Heart right ventricle (tissue), 16 donors: ENCODE results near the gene SSR1. TPM values are rescaled to one million over a fixed set of nuclear protein-coding genes. Genes with fewer than 3 reads are reported as not detected.
"Not testable (repeated sequence)": the region's sequence is repeated elsewhere in the genome, so short reads cannot be mapped to it uniquely, and the experiment has no call there.

Experiments
- ATAC-seq, 8 donors: fragments of 200-7000 bp; cut with Tn5 transposase; one replicate each; pipeline ENCODE4 v1.9.1; 2020; ENCODE audit warnings: mild to moderate bottlenecking in 8 of 8, moderate library complexity in 8 of 8, moderate number of reproducible peaks in 1 of 8
- DNase-seq, 2 donors: peaks; one replicate each; pipeline ENCODE4 v3.0.0-alpha.2; 2020
- H3K27ac ChIP-seq, 10 donors: fragments of 200-600 bp; sonication (generic) in 2 of 10; one replicate each; pipeline versions ENCODE4 v1.5.0 to v1.8.0; 2020 to 2022; ENCODE audit warnings: mild to moderate bottlenecking in 3 of 10
- H3K27me3 ChIP-seq, 7 donors: fragments of 200-600 bp; one replicate each; pipeline ENCODE4 v1.8.0; 2021 to 2022; ENCODE audit warnings: mild to moderate bottlenecking in 2 of 7
- H3K36me3 ChIP-seq, 9 donors: fragments of 200-600 bp; sonication (generic) in 1 of 9; one replicate each; pipeline versions ENCODE4 v1.5.0 to v1.8.0; 2020 to 2022; ENCODE audit warnings: mild to moderate bottlenecking in 2 of 9
- H3K4me1 ChIP-seq, 9 donors: fragments of 200-600 bp; sonication (generic) in 1 of 9; one replicate each; pipeline versions ENCODE4 v1.5.0 to v1.8.0; 2020 to 2022; ENCODE audit warnings: mild to moderate bottlenecking in 4 of 9
- H3K4me3 ChIP-seq, 10 donors: fragments of 200-600 bp; sonication (generic) in 2 of 10; one replicate each; pipeline versions ENCODE4 v1.5.0 to v1.8.0; 2020 to 2022; ENCODE audit warnings: mild to moderate bottlenecking in 7 of 10, moderate library complexity in 2 of 10
- H3K9me3 ChIP-seq, 11 donors: fragments of 200-600 bp in 10 of 11; sonication (generic) in 2 of 11; one replicate each; pipeline versions ENCODE4 v1.5.0 to v1.8.0; 2013 to 2022; ENCODE audit warnings: mild to moderate bottlenecking in 2 of 11, control low read depth in 1 of 11, moderate library complexity in 1 of 11
- WGBS, 2 donors: extraction: QIAGEN DNeasy Blood & Tissue Kit; methylation state at CpG; one replicate each; pipeline ENCODE4 v1.1.7; 2013; ENCODE audit warnings: inconsistent platforms in 1 of 2; 5-methylcytosine and 5-hydroxymethylcytosine counted together
- intact Hi-C, 10 donors: fragments of 100-400 bp; cut with DNase I; formaldehyde crosslinking; loops; one replicate each; pipeline versions ENCODE4 v1.11.1 to v1.14.2; 2022
- polyA plus RNA-seq, 2 donors: library from polyadenylated mRNA; stranded (reverse); fragments of 200-250 nt; gene quantifications; one replicate each; pipeline ENCODE4 v1.2.3, GENCODE V29; 2013
- total RNA-seq, 10 donors: library from RNA; stranded (reverse); fragmentation: NEBNext Ultra II Directional in 3 of 10; extraction: Animal tissue kit (Norgen Biotek cat#: 25700) in 3 of 10; gene quantifications; one replicate each; pipeline versions ENCODE4 v1.2.1 to v1.2.4, GENCODE V29; 2021 to 2023
- TF ChIP-seq, protein P1 (sequence below), 9 donors: fragments of 200-600 bp; sonication (generic) in 2 of 9; IDR thresholded peaks; one replicate each; pipeline versions ENCODE4 v1.5.0 to v1.8.0; 2021 to 2022; ENCODE audit warnings: antibody characterized with exemption in 9 of 9, mild to moderate bottlenecking in 5 of 9, moderate library complexity in 1 of 9
- donor health status: Arrhythmogenic right ventricular cardiomyopathy.
- donor health status: ischemic (EF 13 %, LVEDD 7.1; RV severe dilation, severe dysfunction).
- donor health status: healthy with polysubstance abuse.
- donor health status: DM: no; HTN: yes; CAD: no.
- donor health status: DM: no; HTN: no; CAD: no.
- donor health status: ischemic (EF 25% LVEDD 6.9; RV normal size, moderate dysfunction).
- donor health status: ischemic (EF 25% LVEDD 5.7; RV mildly dilated, moderate dysfunction).
- donor health status: healthy.
- donor health status: DM: yes; HTN: yes; CAD: no.
- donor health status: Ischemic cardiomyopathy.
- donor health status: ischemic (EF 35%, LVEDD 5.7; RV mildly dilated, moderate dysfunction).
- donor health status: nonischemic (EF 11% LVEDD 7.7; RV severe dilation, severe dysfunction).
- donor health status: DM: yes; HTN: yes; CAD: no.
- donor health status: PGD.
- donor health status: ischemic (EF 29% LVEDD 5.4; RV normal size, mild dysfunction).
- donor health status: nonischemic (EF 23%, LVEDD 6.1; RV moderate dilation, normal function).

SSR1 gene
- total and polyA plus RNA-seq, 12 donors: 8.3 to 80.5 (median 60.8) TPM

DNA sequence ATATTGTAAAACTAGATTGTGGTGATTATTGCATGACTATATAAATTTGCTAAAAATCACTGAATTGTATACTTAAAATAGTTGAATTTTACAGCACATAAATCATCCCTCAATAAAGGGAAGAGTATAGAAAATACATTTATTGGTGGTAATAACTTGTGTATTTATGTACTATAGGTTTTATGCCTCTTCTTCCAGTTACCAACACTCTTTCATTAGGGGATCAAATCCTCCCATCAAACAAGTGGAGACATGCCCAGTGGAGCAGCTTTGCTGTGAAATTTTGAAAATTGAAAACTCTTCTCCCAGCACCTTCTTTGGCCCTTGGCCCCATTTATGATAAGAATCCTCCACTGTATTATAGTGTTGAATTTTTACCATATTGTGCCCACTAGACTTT, 10.1 kb upstream of the SSR1 start:
- intact Hi-C loops: loop anchor here in 1 of 10 donors (10.0 kb wide), 1 partner anchor 62 kb away; the partner anchor contains the start of genes CAGE1 and RIOK1

DNA sequence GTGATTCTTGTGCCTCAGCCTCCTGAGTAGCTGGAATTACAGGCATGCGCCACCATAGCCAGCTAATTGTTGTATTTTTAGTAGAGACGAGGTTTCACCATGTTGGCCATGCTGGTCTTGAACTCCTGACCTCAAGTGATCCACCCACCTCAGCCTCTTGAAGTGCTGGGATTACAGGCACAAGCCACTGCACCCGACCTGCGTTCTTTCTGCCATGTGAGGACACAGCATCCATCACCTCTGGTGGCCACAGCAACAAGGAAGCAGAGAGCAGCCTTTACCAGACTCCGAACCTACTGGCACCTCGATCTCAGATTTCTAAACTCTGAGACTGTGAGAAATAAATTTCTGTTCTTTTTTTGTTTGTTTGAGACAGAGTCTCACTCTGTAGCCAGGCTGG, 8.9 kb upstream of the SSR1 start:
- DNase-seq, ATAC-seq, H3K36me3 ChIP-seq, H3K4me3 ChIP-seq, H3K27ac ChIP-seq, H3K9me3 ChIP-seq: not testable (repeated sequence)
- intact Hi-C loops: loop anchor here in 1 of 10 donors (10.0 kb wide), 1 partner anchor 63 kb away; the partner anchor contains the start of genes CAGE1 and RIOK1
- Histone ChIP-seq H3K27me3 (peaks cover 0 to 13% (median 0%) of the 10 kb centered on the region in 7 donors), H3K4me1 (peaks cover 0 to 22% (median 0%) of the 10 kb centered on the region in 9 donors)
- WGBS, 2 donors: 84% methylated on average over 6 of the region's 6 CpGs

More for the DNA sequence above, 10.1 kb upstream of the SSR1 start:
- Histone ChIP-seq H3K27ac (no peak overlapping the region), H3K27me3 (peaks cover 0 to 13% (median 0%) of the 10 kb centered on the region in 7 donors), H3K9me3 (no peaks in the 10 kb centered on the region), H3K4me1 (peaks cover 0 to 26% (median 0%) of the 10 kb centered on the region in 9 donors), H3K4me3 (no peak overlapping the region), H3K36me3 (no peaks in the 10 kb centered on the region)
- DNase-seq: no peak
- TF ChIP-seq, protein P1, sequence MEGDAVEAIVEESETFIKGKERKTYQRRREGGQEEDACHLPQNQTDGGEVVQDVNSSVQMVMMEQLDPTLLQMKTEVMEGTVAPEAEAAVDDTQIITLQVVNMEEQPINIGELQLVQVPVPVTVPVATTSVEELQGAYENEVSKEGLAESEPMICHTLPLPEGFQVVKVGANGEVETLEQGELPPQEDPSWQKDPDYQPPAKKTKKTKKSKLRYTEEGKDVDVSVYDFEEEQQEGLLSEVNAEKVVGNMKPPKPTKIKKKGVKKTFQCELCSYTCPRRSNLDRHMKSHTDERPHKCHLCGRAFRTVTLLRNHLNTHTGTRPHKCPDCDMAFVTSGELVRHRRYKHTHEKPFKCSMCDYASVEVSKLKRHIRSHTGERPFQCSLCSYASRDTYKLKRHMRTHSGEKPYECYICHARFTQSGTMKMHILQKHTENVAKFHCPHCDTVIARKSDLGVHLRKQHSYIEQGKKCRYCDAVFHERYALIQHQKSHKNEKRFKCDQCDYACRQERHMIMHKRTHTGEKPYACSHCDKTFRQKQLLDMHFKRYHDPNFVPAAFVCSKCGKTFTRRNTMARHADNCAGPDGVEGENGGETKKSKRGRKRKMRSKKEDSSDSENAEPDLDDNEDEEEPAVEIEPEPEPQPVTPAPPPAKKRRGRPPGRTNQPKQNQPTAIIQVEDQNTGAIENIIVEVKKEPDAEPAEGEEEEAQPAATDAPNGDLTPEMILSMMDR (IDR thresholded peaks at IDR 0.05): no peak
- ATAC-seq: no peak

DNA sequence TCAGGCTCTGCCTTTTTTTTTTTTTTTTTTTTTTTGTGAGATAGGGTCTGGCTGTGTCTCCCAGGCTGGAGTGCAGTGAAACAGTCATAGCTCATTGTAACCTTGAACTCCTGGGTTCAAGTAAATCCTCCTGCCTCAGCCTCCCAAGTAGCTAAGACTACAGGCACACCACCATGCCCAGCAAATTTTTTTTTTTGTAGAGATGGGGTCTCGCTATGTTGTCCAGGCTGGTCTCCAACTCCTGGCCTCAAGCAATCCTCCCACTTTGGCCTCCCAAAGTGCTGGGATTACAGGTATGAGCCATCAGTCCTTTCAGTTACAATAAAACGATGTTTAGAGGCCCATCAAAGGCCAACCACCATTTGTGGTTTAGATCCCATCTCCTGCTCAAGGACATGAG, 6.4 kb upstream of the SSR1 start:
- ATAC-seq, H3K27ac ChIP-seq, DNase-seq, H3K4me1 ChIP-seq, H3K9me3 ChIP-seq, H3K36me3 ChIP-seq, H3K4me3 ChIP-seq, H3K27me3 ChIP-seq: not testable (repeated sequence)
- WGBS, 2 donors: 86 to 96% methylated on average over 2 of the region's 2 CpGs
- intact Hi-C loops: loop anchor here in 2 of 10 donors (10.0 kb wide), 2 partner anchors 65 to 275 kb away; partner anchors contain the start of genes CAGE1 (in 1 of the 2), RIOK1 (in 1 of the 2) and SNRNP48 (in 1 of the 2)

DNA sequence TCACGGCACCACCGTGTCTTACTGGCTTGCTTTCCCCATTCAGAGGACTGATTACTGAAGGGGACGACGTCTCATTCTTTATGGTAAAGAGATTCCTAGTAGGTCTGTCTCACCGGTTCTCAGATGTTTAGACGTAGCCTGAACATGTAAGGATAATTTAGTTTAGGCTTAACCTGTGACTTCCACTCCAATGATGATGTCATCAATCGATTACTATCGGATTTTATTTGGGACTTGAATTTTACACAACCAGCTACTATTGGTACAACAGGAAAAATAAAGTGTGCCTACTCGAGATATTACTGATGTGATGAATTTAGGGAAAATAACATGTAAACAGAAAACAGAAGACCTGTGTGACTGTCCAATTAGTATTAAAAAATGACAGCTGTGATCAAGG, 4.5 kb upstream of the SSR1 start:
- H3K9me3 ChIP-seq: no peaks in the 10 kb centered on the region
- no peak overlapping the region for H3K4me3 ChIP-seq
- no peak overlapping the region for H3K27ac ChIP-seq
- 86% methylated on average over 9 of the region's 9 CpGs for WGBS, 2 donors
- ATAC-seq (no peak), DNase-seq (no peak)
- no peaks in the 10 kb centered on the region for H3K27me3 ChIP-seq
- H3K4me1 ChIP-seq: peaks cover 0 to 11% (median 3%) of the 10 kb centered on the region in 9 donors
- intact Hi-C loops: loop anchor here in 2 of 10 donors (10.0 kb wide), 2 partner anchors 67 to 277 kb away; partner anchors contain the start of genes CAGE1 (in 1 of the 2), RIOK1 (in 1 of the 2) and SNRNP48 (in 1 of the 2)
- H3K36me3 ChIP-seq: no peaks in the 10 kb centered on the region
- TF ChIP-seq, protein P1 (IDR thresholded peaks at IDR 0.05): no peak

DNA sequence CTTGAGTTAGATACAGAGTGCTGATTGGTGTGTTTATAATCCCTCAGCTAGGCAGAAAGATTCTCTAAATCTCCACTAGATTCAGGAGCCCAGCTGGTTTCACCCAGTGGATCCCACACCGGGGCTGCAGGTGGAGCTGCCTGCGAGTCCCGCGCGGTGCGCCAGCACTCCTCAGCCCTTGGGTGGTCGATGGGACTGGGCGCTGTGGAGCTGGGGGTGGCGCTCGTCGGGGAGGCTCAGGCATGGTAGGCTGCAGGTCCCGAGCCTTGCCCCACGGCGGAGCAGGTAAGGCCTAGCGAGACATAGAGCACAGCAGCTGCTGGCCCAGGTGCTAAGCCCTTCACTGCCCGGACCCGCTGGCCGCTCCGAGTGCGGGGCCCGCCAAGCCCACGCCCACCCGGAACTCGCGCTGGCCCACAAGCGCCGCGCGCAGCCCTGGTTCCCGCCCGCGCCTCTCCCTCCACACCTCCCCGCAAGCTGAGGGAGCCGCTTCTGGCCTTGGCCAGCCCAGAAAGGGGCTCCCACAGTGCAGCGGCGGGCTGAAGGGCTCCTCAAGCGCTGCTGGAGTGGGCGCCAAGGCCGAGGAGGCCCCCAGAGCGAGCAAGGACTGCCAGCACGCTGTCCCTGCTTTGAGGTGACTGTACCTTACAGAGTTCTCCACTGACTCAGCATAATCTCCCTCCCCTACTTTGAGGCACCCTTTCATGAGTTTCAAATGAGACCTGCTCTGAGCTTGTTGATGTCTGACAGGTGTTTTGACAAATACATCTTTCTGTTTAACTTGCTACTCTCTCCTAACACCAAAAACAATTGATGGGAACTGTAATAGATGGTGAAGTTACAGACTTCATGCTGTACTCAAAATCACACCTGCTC, 3.9 kb upstream of the SSR1 start:
- H3K36me3 ChIP-seq: no peaks in the 10 kb centered on the region
- H3K27me3 ChIP-seq: no peaks in the 10 kb centered on the region
- WGBS, 2 donors: 93 to 94% methylated on average over 23 to 41 of the region's 41 CpGs
- H3K4me1 ChIP-seq: peaks cover under 1 to 15% (median 4%) of the 10 kb centered on the region in 9 donors
- H3K9me3 ChIP-seq: no peaks in the 10 kb centered on the region
- DNase-seq (no peak), ATAC-seq (no peak)
- no peak overlapping the region for H3K4me3 ChIP-seq
- H3K27ac ChIP-seq: no peak overlapping the region
- intact Hi-C loops: loop anchor here in 2 of 10 donors (10.0 kb wide), 2 partner anchors 68 to 278 kb away; partner anchors contain the start of genes CAGE1 (in 1 of the 2), RIOK1 (in 1 of the 2) and SNRNP48 (in 1 of the 2)
- TF ChIP-seq, protein P1 (IDR thresholded peaks at IDR 0.05): no peak
